GM12878 (cell line): Measurements from ENCODE around the gene SIK2.

ENCODE experiments used
- CBFB ChIP-seq: IDR thresholded peaks from 2 replicates; pipeline ENCODE4 v1.6.1; 2016; ENCODE audit warnings: antibody characterized with exemption, low read depth
- CHD4 ChIP-seq: fragments of 200-600 bp; sonication (generic); IDR thresholded peaks from 2 replicates; pipeline ENCODE4 v1.6.1; 2016; ENCODE audit warnings: mild to moderate bottlenecking
- CTCF ChIP-seq, 3 experiments: IDR thresholded peaks in 2 of 3; conservative IDR thresholded peaks in 1 of 3; 2 replicates each; pipeline ENCODE4 v1.5.1; 2011; ENCODE audit warnings: low read depth in 3 of 3, low read length in 3 of 3, mild to moderate bottlenecking in 3 of 3, control low read depth in 2 of 3, moderate library complexity in 2 of 3, inconsistent platforms in 1 of 3, mixed read lengths in 1 of 3; ENCODE audit not compliant: control insufficient read depth in 2 of 3, insufficient read depth in 1 of 3; ENCODE audit errors: extremely low read depth in 1 of 3
- EP300 ChIP-seq, 2 experiments: fragments of 150-350 bp in 1 of 2; IDR thresholded peaks; 2 replicates each; pipeline ENCODE4 v1.6.1; 2011 to 2012; ENCODE audit warnings: low read depth in 2 of 2, low read length in 2 of 2, borderline replicate concordance in 1 of 2, improper control_type of control experiment in 1 of 2, inconsistent platforms in 1 of 2; ENCODE audit not compliant: control insufficient read depth in 1 of 2
- IKZF1 ChIP-seq: fragments of 450-650 bp; conservative IDR thresholded peaks from 2 replicates; pipeline ENCODE4 v1.6.1; 2017; ENCODE audit warnings: antibody characterized with exemption, mild to moderate bottlenecking
- LARP7 ChIP-seq: fragments of 450-650 bp; IDR thresholded peaks from 2 replicates; pipeline ENCODE4 v1.6.1; 2017; ENCODE audit warnings: mild to moderate bottlenecking
- NFYB ChIP-seq: IDR thresholded peaks from 2 replicates; pipeline ENCODE4 v1.6.1; 2011; ENCODE audit warnings: low read depth, mild to moderate bottlenecking, low read length, improper control_type of control experiment, moderate library complexity; ENCODE audit not compliant: insufficient read depth
- POLR2A ChIP-seq: IDR thresholded peaks from 2 replicates; pipeline ENCODE4 v1.6.1; 2011; ENCODE audit warnings: low read depth, mild to moderate bottlenecking, low read length
- POLR2AphosphoS5 ChIP-seq: IDR thresholded peaks from 2 replicates; pipeline ENCODE4 v1.6.1; 2011; ENCODE audit warnings: mild to moderate bottlenecking, low read length, inconsistent platforms
- RCOR1 ChIP-seq: conservative IDR thresholded peaks from 2 replicates; pipeline ENCODE4 v1.6.1; 2012; ENCODE audit warnings: low read depth, low read length, improper control_type of control experiment
- SRF ChIP-seq, 2 experiments: IDR thresholded peaks; 2 replicates each; pipeline ENCODE4 v1.6.1; 2011; ENCODE audit warnings: low read depth in 2 of 2, low read length in 2 of 2, mild to moderate bottlenecking in 1 of 2, moderate library complexity in 1 of 2
- TBL1XR1 ChIP-seq: IDR thresholded peaks from 2 replicates; pipeline ENCODE4 v1.6.1; 2012; ENCODE audit warnings: low read depth, low read length, improper control_type of control experiment
- ZBTB40 ChIP-seq: fragments of 450-650 bp; IDR thresholded peaks from 2 replicates; pipeline ENCODE4 v1.6.1; 2016; ENCODE audit warnings: mild to moderate bottlenecking, moderate library complexity, borderline replicate concordance

GRCh38 chr11:111585371-111585770 is 16.9 kb upstream of the SIK2 start:
- TF ChIP-seq LARP7 (no peak), IKZF1 (no peak), RCOR1 (no peak), TBL1XR1 (no peak), EP300 (IDR thresholded peaks at IDR 0.05; ENCODE audit: borderline replicate concordance in 1 of 2, control insufficient read depth in 1 of 2, low read depth in 2 of 2, low read length in 2 of 2) (no peak), POLR2AphosphoS5 (no peak), SRF (IDR thresholded peaks at IDR 0.05; ENCODE audit: low read depth in 2 of 2, low read length in 2 of 2) (no peak), NFYB (no peak), CHD4 (no peak), CBFB (no peak), CTCF (IDR thresholded peaks at IDR 0.05 in 2 of 3, conservative IDR thresholded peaks at IDR 0.05 in 1 of 3; ENCODE audit: control insufficient read depth in 2 of 3, extremely low read depth in 1 of 3, insufficient read depth in 1 of 3, low read depth in 3 of 3, low read length in 3 of 3) (no peak), ZBTB40 (no peak), POLR2A (no peak)
